ENCODE data around the gene DGKB. TPM values are rescaled to one million over a fixed set of nuclear protein-coding genes. Genes with fewer than 3 reads are reported as not detected.

The DGKB gene
- total and polyA plus RNA-seq, 2 of the 8 experiments (the other 6 are each of a cell fraction or from before 2014, with no cell fraction given), result 1.9 to 2.6 TPM

- Histone ChIP-seq H2BK15ac (ENCODE audit: low read length) (no peak overlapping the region), H3K4ac (replicated peaks; ENCODE audit: insufficient read length, low read depth, low read length) (no peak overlapping the region), H3K4me2 (ENCODE audit: insufficient read depth in 1 of 2, low read depth in 2 of 2, low read length in 2 of 2) (peak overlapping the region; percentile 51 to 54), H3K27me3 (replicated peaks in 1 of 4; ENCODE audit: control insufficient read depth in 3 of 4, extremely low read depth in 1 of 4, insufficient read depth in 3 of 4, low read length in 3 of 4) (no peaks in the 10 kb centered on the region), H2BK120ac (replicated peaks; ENCODE audit: low read depth, low read length) (no peak overlapping the region), H2AFZ (ENCODE audit: low read length) (no peak overlapping the region), H4K91ac (replicated peaks; ENCODE audit: insufficient read length, low read length) (no peak overlapping the region), H3K9ac (replicated peaks in 1 of 4; ENCODE audit: extremely low read depth in 1 of 4, low read depth in 3 of 4, low read length in 3 of 4) (no peak overlapping the region; a peak in 1 of 7 replicates), H2BK12ac (ENCODE audit: low read depth, low read length) (peak overlapping the region; percentile 84), H2BK5ac (ENCODE audit: low read depth, low read length) (0 out of 2 replicates have a peak overlapping the region, but pooled peaks have one; percentile 79), H3K9me3 (ENCODE audit: insufficient read depth in 2 of 2, low read depth in 1 of 2, low read length in 1 of 2) (no peaks in the 10 kb centered on the region), H3K4me1 (replicated peaks in 1 of 4; ENCODE audit: control insufficient read depth in 3 of 4, insufficient read depth in 4 of 4, low read length in 3 of 4) (peaks cover 2 to 23% (median 14%) of the 10 kb centered on the region in 4 experiments; a peak in 4 of 7 replicates), H3K36me3 (ENCODE audit: control insufficient read depth in 2 of 4, insufficient read depth in 4 of 4, low read length in 3 of 4) (no peaks in the 10 kb centered on the region), H3K18ac (ENCODE audit: extremely low read depth, low read length) (no peak overlapping the region), H3K4me3 (ENCODE audit: extremely low read depth in 1 of 4, insufficient read depth in 2 of 4, low read depth in 3 of 4, low read length in 4 of 4) (peak overlapping the region in 1 of 4 experiments; percentile 3; a peak in 2 of 8 replicates), H3K23ac (ENCODE audit: insufficient read length) (no peak overlapping the region), H4K5ac (ENCODE audit: insufficient read length, low read depth, low read length) (no peak overlapping the region), H3K79me2 (ENCODE audit: control insufficient read depth in 1 of 2, insufficient read depth in 2 of 2, low read length in 2 of 2) (no peaks in the 10 kb centered on the region), H3K79me1 (ENCODE audit: low read depth, low read length) (no peaks in the 10 kb centered on the region), H4K8ac (ENCODE audit: extremely low read depth, insufficient read depth, low read length) (no peak overlapping the region), H3K14ac (ENCODE audit: insufficient read length) (no peak overlapping the region), H3K23me2 (ENCODE audit: low read depth, low read length) (no peaks in the 10 kb centered on the region), H3K27ac (ENCODE audit: low read depth, low read length) (peak overlapping the region; percentile 28; the same call in 1 of the 2 replicates), H2BK20ac (ENCODE audit: low read length) (peak overlapping the region; percentile 40; the same call in 1 of the 2 replicates), H3K56ac (replicated peaks; ENCODE audit: insufficient read length, low read depth, low read length) (no peak overlapping the region), H4K20me1 (replicated peaks in 1 of 2; ENCODE audit: control insufficient read depth in 1 of 2, insufficient read depth in 2 of 2, low read length in 2 of 2) (no peaks in the 10 kb centered on the region), H2AK5ac (ENCODE audit: low read depth, low read length) (no peak overlapping the region)
- POLR2A ChIA-PET (ENCODE audit: partially characterized antibody), result interaction anchor here (1.2 kb wide), 1 partner anchor 18 kb away, joined by 4 read pairs; no protein-coding TSS in a partner anchor
- CTCF ChIA-PET (ENCODE audit: partially characterized antibody), result interaction anchor here (1.1 to 1.6 kb wide), 3 partner anchors 62 to 116 kb away, joined by 3 to 5 read pairs (median 5); no protein-coding TSS in a partner anchor
- DNase-seq (ENCODE audit: low read depth in 1 of 2, low spot score in 2 of 2) (no peak), FAIRE-seq (no peak)
- WGBS, 2 experiments (ENCODE audit: extremely low coverage in 1 of 2, insufficient coverage in 1 of 2, insufficient read length in 1 of 2, insufficient replicate concordance in 2 of 2, low coverage in 1 of 2, low lambda C conversion rate in 2 of 2, missing lambda C conversion rate in 1 of 2), result 51 to 100% methylated on average over 1 to 3 of the region's 3 CpGs
- TF ChIP-seq TAF7 (optimal IDR thresholded peaks at IDR 0.05; ENCODE audit: borderline replicate concordance, low read depth, low read length), result no peak
- TF ChIP-seq KDM5A (IDR thresholded peaks at IDR 0.05; ENCODE audit: low read length), result no peak
- TF ChIP-seq EP300 (IDR thresholded peaks at IDR 0.05; ENCODE audit: borderline replicate concordance in 1 of 2, low read depth in 2 of 2, low read length in 2 of 2), result no peak
- 0 out of 2 replicates have a peak, but pooled peaks have one; percentile 2 for TF ChIP-seq TEAD4 (IDR thresholded peaks at IDR 0.05; ENCODE audit: low read depth, low read length)
- TF ChIP-seq SIRT6 (IDR thresholded peaks at IDR 0.05; ENCODE audit: low read length), result no peak
- no peak for TF ChIP-seq YY1 (IDR thresholded peaks at IDR 0.05; ENCODE audit: low read depth, low read length)
- TF ChIP-seq BACH1 (IDR thresholded peaks at IDR 0.05; ENCODE audit: low read length), result peak; percentile 26; the same call in 1 of the 2 replicates
Measured at GRCh38 chr7:14833707-14834106, 68.8 kb downstream of the DGKB start.

Measured in H1 (cell line).